Measurements from ENCODE around the gene MBD3L5.
"Not testable (repeated sequence)": the region's sequence is repeated elsewhere in the genome, so short reads cannot be mapped to it uniquely, and the experiment has no call there.

GRCh38 chr19:7021331-7021730, 9.0 kb upstream of the MBD3L5 start, which contains the start of gene MBD3L2B:
- not testable (repeated sequence) for TF ChIP-seq CTCF (IDR thresholded peaks at IDR 0.05); POLR2A (IDR thresholded peaks at IDR 0.05; ENCODE audit: low read depth); EP300 (IDR thresholded peaks at IDR 0.05); POLR2AphosphoS5 (IDR thresholded peaks at IDR 0.05)

All from esophagus muscularis mucosa (tissue), 4 donors.